GM12872 (cell line): Measurements from ENCODE around the gene MTSS2.

Experiments
- CTCF ChIP-seq: IDR thresholded peaks from 3 replicates; pipeline ENCODE4 v1.5.1; 2011; ENCODE audit warnings: low read depth, mild to moderate bottlenecking, low read length, moderate library complexity; ENCODE audit not compliant: insufficient read depth

MTSS2 gene

GRCh38 chr16:70676675-70677498 is 9.0 kb downstream of the MTSS2 start:
- TF ChIP-seq CTCF, result no peak

- TF ChIP-seq CTCF, result no peak
Observed at GRCh38 chr16:70675851-70676513, 9.9 kb downstream of the MTSS2 start.

- no peak for TF ChIP-seq CTCF
Observed at GRCh38 chr16:70674221-70675014, 11.4 kb downstream of the MTSS2 start.

GRCh38 chr16:70670175-70670574 is 15.7 kb downstream of the MTSS2 start:
- no peak for TF ChIP-seq CTCF

GRCh38 chr16:70665806-70666735 is 19.8 kb downstream of the MTSS2 start:
- no peak for TF ChIP-seq CTCF

GRCh38 chr16:70665113-70665694 is 20.6 kb downstream of the MTSS2 start:
- no peak for TF ChIP-seq CTCF
